HG02884 (cell line): ENCODE measurements around the gene ZBTB24.

Experiments
- ATAC-seq: cut with Tn5 transposase; IDR thresholded peaks from one replicate; pipeline ENCODE4 v1.9.1; 2021; ENCODE audit warnings: mild to moderate bottlenecking, moderate library complexity; ENCODE audit not compliant: unreplicated experiment

Gene ZBTB24

GRCh38 chr6:109434456-109434855 is 48.6 kb downstream of the ZBTB24 start:
- no peak for ATAC-seq

- ATAC-seq, result no peak
Measured at GRCh38 chr6:109429496-109429895, 53.5 kb downstream of the ZBTB24 start.

GRCh38 chr6:109428889-109429477 is 54.0 kb downstream of the ZBTB24 start:
- ATAC-seq, result no peak

GRCh38 chr6:109424946-109425345 is 58.1 kb downstream of the ZBTB24 start:
- ATAC-seq, result no peak

- ATAC-seq, result no peak
Measured at GRCh38 chr6:109421184-109421583, 61.8 kb downstream of the ZBTB24 start.

- ATAC-seq, result no peak
Measured at GRCh38 chr6:109420751-109421150, 62.3 kb downstream of the ZBTB24 start.

GRCh38 chr6:109417646-109418045 is 65.4 kb downstream of the ZBTB24 start:
- no peak for ATAC-seq
